ENCODE measurements around the gene ICA1.

ICA1 gene

DNA sequence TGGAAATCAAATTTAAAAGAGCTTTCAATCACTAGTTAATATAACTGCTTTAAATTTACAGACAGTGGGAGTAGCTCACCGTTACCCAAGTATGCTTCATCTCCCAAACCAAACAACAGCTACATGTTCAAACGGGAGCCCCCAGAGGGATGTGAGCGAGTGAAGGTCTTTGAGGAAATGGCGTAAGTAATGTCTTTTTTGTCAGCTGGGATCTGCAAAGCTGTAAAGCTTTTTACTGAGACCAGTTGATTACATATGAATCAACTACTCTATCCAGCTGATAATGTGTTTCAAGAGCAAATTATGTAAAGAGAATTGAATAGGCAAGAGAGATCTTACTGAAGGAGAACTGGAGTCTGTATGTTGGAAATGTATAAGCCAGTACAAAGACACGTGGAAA is 177.1 kb downstream of the ICA1 start:
- TF ChIP-seq, protein P1, sequence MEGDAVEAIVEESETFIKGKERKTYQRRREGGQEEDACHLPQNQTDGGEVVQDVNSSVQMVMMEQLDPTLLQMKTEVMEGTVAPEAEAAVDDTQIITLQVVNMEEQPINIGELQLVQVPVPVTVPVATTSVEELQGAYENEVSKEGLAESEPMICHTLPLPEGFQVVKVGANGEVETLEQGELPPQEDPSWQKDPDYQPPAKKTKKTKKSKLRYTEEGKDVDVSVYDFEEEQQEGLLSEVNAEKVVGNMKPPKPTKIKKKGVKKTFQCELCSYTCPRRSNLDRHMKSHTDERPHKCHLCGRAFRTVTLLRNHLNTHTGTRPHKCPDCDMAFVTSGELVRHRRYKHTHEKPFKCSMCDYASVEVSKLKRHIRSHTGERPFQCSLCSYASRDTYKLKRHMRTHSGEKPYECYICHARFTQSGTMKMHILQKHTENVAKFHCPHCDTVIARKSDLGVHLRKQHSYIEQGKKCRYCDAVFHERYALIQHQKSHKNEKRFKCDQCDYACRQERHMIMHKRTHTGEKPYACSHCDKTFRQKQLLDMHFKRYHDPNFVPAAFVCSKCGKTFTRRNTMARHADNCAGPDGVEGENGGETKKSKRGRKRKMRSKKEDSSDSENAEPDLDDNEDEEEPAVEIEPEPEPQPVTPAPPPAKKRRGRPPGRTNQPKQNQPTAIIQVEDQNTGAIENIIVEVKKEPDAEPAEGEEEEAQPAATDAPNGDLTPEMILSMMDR (conservative IDR thresholded peaks at IDR 0.05; ENCODE audit: low read depth, low read length) = no peak
- H3K4me3 ChIP-seq (ENCODE audit: low read length) = no peak overlapping the region
- DNase-seq (ENCODE audit: low read depth) = no peak

DNA sequence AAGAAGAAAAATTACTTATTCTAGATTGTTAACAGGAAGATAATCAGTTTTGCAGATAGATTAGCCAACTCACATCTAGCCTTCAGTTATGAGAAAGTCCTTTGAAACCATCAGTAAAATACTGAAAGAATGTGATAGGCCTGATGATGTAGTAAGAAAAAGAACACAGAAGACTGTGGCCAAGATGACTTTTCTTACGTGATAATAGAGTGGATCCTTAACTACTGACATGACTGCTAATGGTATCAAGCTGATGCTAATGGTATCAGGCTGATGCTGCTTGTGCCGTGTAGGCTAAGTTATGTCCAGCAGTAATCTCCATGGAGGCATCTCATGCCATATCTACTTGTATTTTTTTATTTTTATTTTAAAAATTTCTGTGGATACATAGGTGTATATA is 179.2 kb downstream of the ICA1 start:
- TF ChIP-seq, protein P1 (conservative IDR thresholded peaks at IDR 0.05; ENCODE audit: low read depth, low read length) = no peak
- H3K4me3 ChIP-seq (ENCODE audit: low read length) = no peak overlapping the region
- no peak for DNase-seq (ENCODE audit: low read depth)

GRCh38 chr7:8078418-8078817 is 183.5 kb downstream of the ICA1 start:
- DNase-seq (ENCODE audit: low read depth) = no peak
- H3K4me3 ChIP-seq (ENCODE audit: low read length) = no peak overlapping the region
- TF ChIP-seq, protein P1 (conservative IDR thresholded peaks at IDR 0.05; ENCODE audit: low read depth, low read length) = no peak

DNA sequence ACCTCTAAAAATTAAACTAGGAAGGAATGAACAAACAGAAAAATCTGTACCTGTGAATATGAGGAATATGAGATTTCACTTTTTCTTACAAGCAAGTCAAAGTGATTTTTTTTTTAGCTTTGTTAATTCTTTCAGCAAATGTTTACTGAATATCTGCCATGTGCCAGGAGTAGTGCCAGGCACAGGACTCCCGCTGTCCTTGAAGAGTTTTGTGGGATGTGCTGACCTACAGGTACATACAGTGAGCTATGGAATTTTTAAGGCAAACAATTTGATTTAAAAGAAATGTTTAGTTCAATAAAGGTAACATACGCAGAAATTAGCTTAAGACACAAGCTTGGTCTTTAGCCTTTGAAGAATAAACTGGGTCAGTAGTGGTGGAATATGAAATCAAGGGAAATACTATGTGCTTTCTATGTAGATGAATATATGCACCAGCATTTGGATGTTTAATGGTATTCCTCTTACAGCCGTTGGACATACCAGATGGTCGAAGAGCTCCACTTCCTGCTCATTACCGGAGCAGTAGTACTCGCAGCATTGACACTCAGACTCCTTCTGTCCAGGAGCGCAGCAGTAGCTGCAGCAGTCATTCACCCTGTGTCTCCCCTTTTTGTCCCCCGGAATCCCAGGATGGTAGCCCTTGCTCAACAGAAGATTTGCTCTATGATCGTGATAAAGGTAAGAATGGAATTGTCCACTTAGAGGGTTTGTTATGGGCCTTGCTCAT is 191.4 kb downstream of the ICA1 start:
- no peak overlapping the region for H3K4me3 ChIP-seq (ENCODE audit: low read length)
- TF ChIP-seq, protein P1 (conservative IDR thresholded peaks at IDR 0.05; ENCODE audit: low read depth, low read length) = no peak
- DNase-seq (ENCODE audit: low read depth) = no peak

- TF ChIP-seq, protein P1 (conservative IDR thresholded peaks at IDR 0.05; ENCODE audit: low read depth, low read length) = no peak
- no peak overlapping the region for H3K4me3 ChIP-seq (ENCODE audit: low read length)
- no peak for DNase-seq (ENCODE audit: low read depth)
Observed at GRCh38 chr7:8068892-8069686, 192.9 kb downstream of the ICA1 start.

- no peak overlapping the region for H3K4me3 ChIP-seq (ENCODE audit: low read length)
- DNase-seq (ENCODE audit: low read depth) = no peak
- TF ChIP-seq, protein P1 (conservative IDR thresholded peaks at IDR 0.05; ENCODE audit: low read depth, low read length) = no peak
Observed at GRCh38 chr7:8065356-8065813, 196.6 kb downstream of the ICA1 start.
